WTC11 (cell line): ENCODE results near the gene NALCN. TPM values are rescaled to one million over a fixed set of nuclear protein-coding genes. Genes with fewer than 3 reads are reported as not detected.

ENCODE experiments used
- ATAC-seq: fragments of 200-7000 bp; cut with Tn5 transposase; 2 replicates; pipeline ENCODE4 v1.10.0; 2021; ENCODE audit warnings: mild to moderate bottlenecking, moderate library complexity
- CTCF ChIA-PET: fragments of 300-600 bp; sonication (Branson Sonifier 250); formaldehyde crosslinking; loops from one replicate; lab custom pipeline; 2021; ENCODE audit warnings: antibody characterized with exemption; lab: Charles Lee
- POLR2A ChIA-PET: fragments of 350-600 bp; sonication (Branson Sonifier 250); formaldehyde crosslinking; loops from one replicate; lab custom pipeline; 2021; ENCODE audit warnings: antibody characterized with exemption; lab: Charles Lee
- DNase-seq: peaks from one replicate; pipeline ENCODE4 v3.0.0; 2021; ENCODE audit warnings: low spot score
- H3K27ac Mint-ChIP-seq: 2 replicates; pipeline ENCODE4 v1.8.0; 2021; ENCODE audit warnings: mixed read lengths
- H3K27me3 Mint-ChIP-seq: 2 replicates; pipeline ENCODE4 v1.8.0; 2021; ENCODE audit warnings: low read depth, mild to moderate bottlenecking, moderate library complexity, mixed read lengths
- H3K36me3 Mint-ChIP-seq: 2 replicates; pipeline ENCODE4 v1.8.0; 2021; ENCODE audit warnings: mixed read lengths
- H3K4me1 Mint-ChIP-seq: 2 replicates; pipeline ENCODE4 v1.8.0; 2022; ENCODE audit warnings: mixed read lengths
- H3K4me3 Mint-ChIP-seq: 2 replicates; pipeline ENCODE4 v1.8.0; 2021; ENCODE audit warnings: mild to moderate bottlenecking, moderate library complexity, mixed read lengths
- H3K9me3 Mint-ChIP-seq: 2 replicates; pipeline ENCODE4 v1.8.0; 2021; ENCODE audit warnings: mixed read lengths
- CBFB ChIP-seq: sonication (generic); formaldehyde crosslinking; IDR thresholded peaks from 2 replicates; pipeline ENCODE4 v1.8.1; 2022; ENCODE audit warnings: mild to moderate bottlenecking, low read depth, missing genetic modification reagents
- CDX4 ChIP-seq: fragments of 250-450 bp; sonication (Bioruptor Pico); IDR thresholded peaks from 2 replicates; pipeline ENCODE4 v1.9.0; 2021; ENCODE audit warnings: moderate library complexity, mild to moderate bottlenecking, inconsistent platforms, borderline replicate concordance
- FOXP1 ChIP-seq: sonication (generic); formaldehyde crosslinking; IDR thresholded peaks from 2 replicates; pipeline ENCODE4 v1.8.0; 2022; ENCODE audit warnings: missing genetic modification reagents, mild to moderate bottlenecking, moderate library complexity, borderline replicate concordance
- MXD4 ChIP-seq: fragments of 250-450 bp; sonication (Bioruptor Pico); IDR thresholded peaks from 2 replicates; pipeline ENCODE4 v1.8.0; 2021; ENCODE audit warnings: mild to moderate bottlenecking, moderate library complexity, borderline replicate concordance
- OVOL2 ChIP-seq: fragments of 250-450 bp; sonication (Bioruptor Pico); IDR thresholded peaks from 2 replicates; pipeline ENCODE4 v1.9.0; 2021; ENCODE audit warnings: mild to moderate bottlenecking, borderline replicate concordance
- SP1 ChIP-seq: sonication (generic); formaldehyde crosslinking; conservative IDR thresholded peaks from 2 replicates; pipeline ENCODE4 v1.8.1; 2022; ENCODE audit warnings: missing genetic modification reagents
- TEAD4 ChIP-seq: sonication (generic); formaldehyde crosslinking; IDR thresholded peaks from 2 replicates; pipeline ENCODE4 v1.8.0; 2022; ENCODE audit warnings: mild to moderate bottlenecking, missing genetic modification reagents
- ZNF138 ChIP-seq: sonication (generic); formaldehyde crosslinking; conservative IDR thresholded peaks from 2 replicates; pipeline ENCODE4 v1.8.1; 2022; ENCODE audit warnings: mild to moderate bottlenecking, moderate library complexity, missing genetic modification reagents
- ZNF423 ChIP-seq: fragments of 250-450 bp; sonication (Bioruptor Pico); IDR thresholded peaks from 2 replicates; pipeline ENCODE4 v2.1.2; 2022; ENCODE audit warnings: mild to moderate bottlenecking, moderate library complexity
- total RNA-seq: library from RNA; stranded (reverse); gene quantifications from 3 replicates; pipeline ENCODE4 v1.2.3, GENCODE V29; 2021
- TF ChIP-seq, protein P1 (sequence below): sonication (generic); formaldehyde crosslinking; IDR thresholded peaks from 2 replicates; pipeline ENCODE4 v1.8.0; 2023; ENCODE audit warnings: missing genetic modification reagents
- TF ChIP-seq, protein P2 (sequence below): sonication (generic); formaldehyde crosslinking; IDR thresholded peaks from 2 replicates; pipeline ENCODE4 v1.8.0; 2023; ENCODE audit warnings: missing genetic modification reagents, mild to moderate bottlenecking, borderline replicate concordance
- TF ChIP-seq, protein P3 (sequence below): sonication (generic); formaldehyde crosslinking; IDR thresholded peaks from 2 replicates; pipeline ENCODE4 v1.8.1; 2023; ENCODE audit warnings: mild to moderate bottlenecking, missing genetic modification reagents, moderate library complexity
- TF ChIP-seq, protein P4 (sequence below): sonication (generic); formaldehyde crosslinking; IDR thresholded peaks from 2 replicates; pipeline ENCODE4 v1.8.1; 2023; ENCODE audit warnings: mild to moderate bottlenecking, missing genetic modification reagents, borderline replicate concordance
- TF ChIP-seq, protein P5 (sequence below): fragments of 250-450 bp; sonication (Bioruptor Pico); IDR thresholded peaks from 2 replicates; pipeline ENCODE4 v1.9.0; 2021; ENCODE audit warnings: mild to moderate bottlenecking
- TF ChIP-seq, protein P6 (sequence below): sonication (generic); formaldehyde crosslinking; IDR thresholded peaks from 2 replicates; pipeline ENCODE4 v1.8.0; 2022; ENCODE audit warnings: mild to moderate bottlenecking, missing genetic modification reagents

The NALCN gene
- total RNA-seq, 1 experiment from 2014 or later = 0.33 TPM

DNA sequence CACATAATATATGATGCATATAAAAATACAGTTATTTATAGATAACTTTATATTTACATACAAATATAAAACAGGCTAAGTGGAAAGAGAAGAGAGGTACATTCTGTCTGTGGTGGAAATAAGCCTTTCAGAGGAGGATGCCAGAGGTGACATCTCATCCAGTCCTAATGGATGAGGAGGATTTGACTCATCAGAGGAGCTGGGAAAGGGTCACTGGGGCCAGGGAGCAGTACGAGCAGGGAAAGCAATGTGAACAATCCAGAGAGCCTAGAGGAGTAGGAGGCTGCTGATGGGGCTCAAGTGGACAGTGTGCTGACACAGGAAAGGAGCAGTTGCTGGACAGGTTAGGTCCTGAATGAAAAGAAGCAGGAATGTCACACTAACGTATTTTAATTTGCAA, 18.6 kb downstream of the NALCN start:
- POLR2A ChIA-PET = no interaction called here
- CTCF ChIA-PET = interaction anchor here (0.5 kb wide), 1 partner anchor 534 kb away, joined by 4 read pairs; no protein-coding TSS in a partner anchor

GRCh38 chr13:101394605-101395004, 21.7 kb downstream of the NALCN start:
- Mint-ChIP-seq H3K36me3 (no peaks in the 10 kb centered on the region), H3K9me3 (no peaks in the 10 kb centered on the region), H3K4me1 (peaks cover 8% of the 10 kb centered on the region), H3K4me3 (no peak overlapping the region), H3K27me3 (no peaks in the 10 kb centered on the region), H3K27ac (no peak overlapping the region)
- DNase-seq = no peak
- CTCF ChIA-PET = no interaction called here
- ATAC-seq = no peak
- POLR2A ChIA-PET = no interaction called here
- TF ChIP-seq, protein P1, sequence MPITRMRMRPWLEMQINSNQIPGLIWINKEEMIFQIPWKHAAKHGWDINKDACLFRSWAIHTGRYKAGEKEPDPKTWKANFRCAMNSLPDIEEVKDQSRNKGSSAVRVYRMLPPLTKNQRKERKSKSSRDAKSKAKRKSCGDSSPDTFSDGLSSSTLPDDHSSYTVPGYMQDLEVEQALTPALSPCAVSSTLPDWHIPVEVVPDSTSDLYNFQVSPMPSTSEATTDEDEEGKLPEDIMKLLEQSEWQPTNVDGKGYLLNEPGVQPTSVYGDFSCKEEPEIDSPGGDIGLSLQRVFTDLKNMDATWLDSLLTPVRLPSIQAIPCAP (CRISPR knock-in tag) = no peak
- TF ChIP-seq, protein P2, sequence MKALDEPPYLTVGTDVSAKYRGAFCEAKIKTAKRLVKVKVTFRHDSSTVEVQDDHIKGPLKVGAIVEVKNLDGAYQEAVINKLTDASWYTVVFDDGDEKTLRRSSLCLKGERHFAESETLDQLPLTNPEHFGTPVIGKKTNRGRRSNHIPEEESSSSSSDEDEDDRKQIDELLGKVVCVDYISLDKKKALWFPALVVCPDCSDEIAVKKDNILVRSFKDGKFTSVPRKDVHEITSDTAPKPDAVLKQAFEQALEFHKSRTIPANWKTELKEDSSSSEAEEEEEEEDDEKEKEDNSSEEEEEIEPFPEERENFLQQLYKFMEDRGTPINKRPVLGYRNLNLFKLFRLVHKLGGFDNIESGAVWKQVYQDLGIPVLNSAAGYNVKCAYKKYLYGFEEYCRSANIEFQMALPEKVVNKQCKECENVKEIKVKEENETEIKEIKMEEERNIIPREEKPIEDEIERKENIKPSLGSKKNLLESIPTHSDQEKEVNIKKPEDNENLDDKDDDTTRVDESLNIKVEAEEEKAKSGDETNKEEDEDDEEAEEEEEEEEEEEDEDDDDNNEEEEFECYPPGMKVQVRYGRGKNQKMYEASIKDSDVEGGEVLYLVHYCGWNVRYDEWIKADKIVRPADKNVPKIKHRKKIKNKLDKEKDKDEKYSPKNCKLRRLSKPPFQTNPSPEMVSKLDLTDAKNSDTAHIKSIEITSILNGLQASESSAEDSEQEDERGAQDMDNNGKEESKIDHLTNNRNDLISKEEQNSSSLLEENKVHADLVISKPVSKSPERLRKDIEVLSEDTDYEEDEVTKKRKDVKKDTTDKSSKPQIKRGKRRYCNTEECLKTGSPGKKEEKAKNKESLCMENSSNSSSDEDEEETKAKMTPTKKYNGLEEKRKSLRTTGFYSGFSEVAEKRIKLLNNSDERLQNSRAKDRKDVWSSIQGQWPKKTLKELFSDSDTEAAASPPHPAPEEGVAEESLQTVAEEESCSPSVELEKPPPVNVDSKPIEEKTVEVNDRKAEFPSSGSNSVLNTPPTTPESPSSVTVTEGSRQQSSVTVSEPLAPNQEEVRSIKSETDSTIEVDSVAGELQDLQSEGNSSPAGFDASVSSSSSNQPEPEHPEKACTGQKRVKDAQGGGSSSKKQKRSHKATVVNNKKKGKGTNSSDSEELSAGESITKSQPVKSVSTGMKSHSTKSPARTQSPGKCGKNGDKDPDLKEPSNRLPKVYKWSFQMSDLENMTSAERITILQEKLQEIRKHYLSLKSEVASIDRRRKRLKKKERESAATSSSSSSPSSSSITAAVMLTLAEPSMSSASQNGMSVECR (CRISPR knock-in tag) = no peak
- no peak for TF ChIP-seq ZNF138 (CRISPR knock-in tag)
- no peak for TF ChIP-seq SP1 (CRISPR knock-in tag)
- TF ChIP-seq, protein P3, sequence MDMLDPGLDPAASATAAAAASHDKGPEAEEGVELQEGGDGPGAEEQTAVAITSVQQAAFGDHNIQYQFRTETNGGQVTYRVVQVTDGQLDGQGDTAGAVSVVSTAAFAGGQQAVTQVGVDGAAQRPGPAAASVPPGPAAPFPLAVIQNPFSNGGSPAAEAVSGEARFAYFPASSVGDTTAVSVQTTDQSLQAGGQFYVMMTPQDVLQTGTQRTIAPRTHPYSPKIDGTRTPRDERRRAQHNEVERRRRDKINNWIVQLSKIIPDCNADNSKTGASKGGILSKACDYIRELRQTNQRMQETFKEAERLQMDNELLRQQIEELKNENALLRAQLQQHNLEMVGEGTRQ (CRISPR knock-in tag) = no peak
- no peak for TF ChIP-seq ZNF423
- TF ChIP-seq FOXP1 = no peak

More for the DNA sequence above, 18.6 kb downstream of the NALCN start:
- Mint-ChIP-seq H3K9me3 (no peaks in the 10 kb centered on the region), H3K4me3 (no peak overlapping the region), H3K36me3 (no peaks in the 10 kb centered on the region), H3K4me1 (no peaks in the 10 kb centered on the region), H3K27ac (no peak overlapping the region), H3K27me3 (no peaks in the 10 kb centered on the region)
- no peak for DNase-seq
- TF ChIP-seq, protein P4, sequence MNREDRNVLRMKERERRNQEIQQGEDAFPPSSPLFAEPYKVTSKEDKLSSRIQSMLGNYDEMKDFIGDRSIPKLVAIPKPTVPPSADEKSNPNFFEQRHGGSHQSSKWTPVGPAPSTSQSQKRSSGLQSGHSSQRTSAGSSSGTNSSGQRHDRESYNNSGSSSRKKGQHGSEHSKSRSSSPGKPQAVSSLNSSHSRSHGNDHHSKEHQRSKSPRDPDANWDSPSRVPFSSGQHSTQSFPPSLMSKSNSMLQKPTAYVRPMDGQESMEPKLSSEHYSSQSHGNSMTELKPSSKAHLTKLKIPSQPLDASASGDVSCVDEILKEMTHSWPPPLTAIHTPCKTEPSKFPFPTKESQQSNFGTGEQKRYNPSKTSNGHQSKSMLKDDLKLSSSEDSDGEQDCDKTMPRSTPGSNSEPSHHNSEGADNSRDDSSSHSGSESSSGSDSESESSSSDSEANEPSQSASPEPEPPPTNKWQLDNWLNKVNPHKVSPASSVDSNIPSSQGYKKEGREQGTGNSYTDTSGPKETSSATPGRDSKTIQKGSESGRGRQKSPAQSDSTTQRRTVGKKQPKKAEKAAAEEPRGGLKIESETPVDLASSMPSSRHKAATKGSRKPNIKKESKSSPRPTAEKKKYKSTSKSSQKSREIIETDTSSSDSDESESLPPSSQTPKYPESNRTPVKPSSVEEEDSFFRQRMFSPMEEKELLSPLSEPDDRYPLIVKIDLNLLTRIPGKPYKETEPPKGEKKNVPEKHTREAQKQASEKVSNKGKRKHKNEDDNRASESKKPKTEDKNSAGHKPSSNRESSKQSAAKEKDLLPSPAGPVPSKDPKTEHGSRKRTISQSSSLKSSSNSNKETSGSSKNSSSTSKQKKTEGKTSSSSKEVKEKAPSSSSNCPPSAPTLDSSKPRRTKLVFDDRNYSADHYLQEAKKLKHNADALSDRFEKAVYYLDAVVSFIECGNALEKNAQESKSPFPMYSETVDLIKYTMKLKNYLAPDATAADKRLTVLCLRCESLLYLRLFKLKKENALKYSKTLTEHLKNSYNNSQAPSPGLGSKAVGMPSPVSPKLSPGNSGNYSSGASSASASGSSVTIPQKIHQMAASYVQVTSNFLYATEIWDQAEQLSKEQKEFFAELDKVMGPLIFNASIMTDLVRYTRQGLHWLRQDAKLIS (CRISPR knock-in tag) = no peak
- no peak for TF ChIP-seq CDX4 (CRISPR knock-in tag)
- no peak for TF ChIP-seq TEAD4 (CRISPR knock-in tag)
- TF ChIP-seq, protein P5, sequence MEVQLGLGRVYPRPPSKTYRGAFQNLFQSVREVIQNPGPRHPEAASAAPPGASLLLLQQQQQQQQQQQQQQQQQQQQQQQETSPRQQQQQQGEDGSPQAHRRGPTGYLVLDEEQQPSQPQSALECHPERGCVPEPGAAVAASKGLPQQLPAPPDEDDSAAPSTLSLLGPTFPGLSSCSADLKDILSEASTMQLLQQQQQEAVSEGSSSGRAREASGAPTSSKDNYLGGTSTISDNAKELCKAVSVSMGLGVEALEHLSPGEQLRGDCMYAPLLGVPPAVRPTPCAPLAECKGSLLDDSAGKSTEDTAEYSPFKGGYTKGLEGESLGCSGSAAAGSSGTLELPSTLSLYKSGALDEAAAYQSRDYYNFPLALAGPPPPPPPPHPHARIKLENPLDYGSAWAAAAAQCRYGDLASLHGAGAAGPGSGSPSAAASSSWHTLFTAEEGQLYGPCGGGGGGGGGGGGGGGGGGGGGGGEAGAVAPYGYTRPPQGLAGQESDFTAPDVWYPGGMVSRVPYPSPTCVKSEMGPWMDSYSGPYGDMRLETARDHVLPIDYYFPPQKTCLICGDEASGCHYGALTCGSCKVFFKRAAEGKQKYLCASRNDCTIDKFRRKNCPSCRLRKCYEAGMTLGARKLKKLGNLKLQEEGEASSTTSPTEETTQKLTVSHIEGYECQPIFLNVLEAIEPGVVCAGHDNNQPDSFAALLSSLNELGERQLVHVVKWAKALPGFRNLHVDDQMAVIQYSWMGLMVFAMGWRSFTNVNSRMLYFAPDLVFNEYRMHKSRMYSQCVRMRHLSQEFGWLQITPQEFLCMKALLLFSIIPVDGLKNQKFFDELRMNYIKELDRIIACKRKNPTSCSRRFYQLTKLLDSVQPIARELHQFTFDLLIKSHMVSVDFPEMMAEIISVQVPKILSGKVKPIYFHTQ (CRISPR knock-in tag) = no peak
- TF ChIP-seq, protein P6, sequence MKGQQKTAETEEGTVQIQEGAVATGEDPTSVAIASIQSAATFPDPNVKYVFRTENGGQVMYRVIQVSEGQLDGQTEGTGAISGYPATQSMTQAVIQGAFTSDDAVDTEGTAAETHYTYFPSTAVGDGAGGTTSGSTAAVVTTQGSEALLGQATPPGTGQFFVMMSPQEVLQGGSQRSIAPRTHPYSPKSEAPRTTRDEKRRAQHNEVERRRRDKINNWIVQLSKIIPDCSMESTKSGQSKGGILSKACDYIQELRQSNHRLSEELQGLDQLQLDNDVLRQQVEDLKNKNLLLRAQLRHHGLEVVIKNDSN (CRISPR knock-in tag) = no peak
- TF ChIP-seq, protein P3 (CRISPR knock-in tag) = no peak
- TF ChIP-seq CBFB (CRISPR knock-in tag) = no peak
- TF ChIP-seq MXD4 (CRISPR knock-in tag) = no peak
- no peak for TF ChIP-seq OVOL2 (CRISPR knock-in tag)
- no peak for ATAC-seq
